GM19467 (cell line): ENCODE results near the gene CPN2.

ENCODE experiments used
- ATAC-seq: cut with Tn5 transposase; IDR thresholded peaks from one replicate; pipeline ENCODE4 v1.9.1; 2021; ENCODE audit warnings: mild to moderate bottlenecking, moderate library complexity; ENCODE audit not compliant: unreplicated experiment

Gene CPN2

GRCh38 chr3:194298331-194299227 is 52.5 kb downstream of the CPN2 start:
- ATAC-seq: no peak

- no peak for ATAC-seq
Measured at GRCh38 chr3:194296454-194297263, 54.5 kb downstream of the CPN2 start.

- no peak for ATAC-seq
Measured at GRCh38 chr3:194294895-194295214, 56.3 kb downstream of the CPN2 start.

GRCh38 chr3:194294199-194294894 is 56.8 kb downstream of the CPN2 start:
- no peak for ATAC-seq

- ATAC-seq: no peak
Measured at GRCh38 chr3:194293546-194294198, 57.5 kb downstream of the CPN2 start.

- ATAC-seq: no peak
Measured at GRCh38 chr3:194292331-194292730, 58.8 kb downstream of the CPN2 start.
